HG02623 (cell line): ENCODE measurements around the gene GET4.

Experiments
- ATAC-seq: cut with Tn5 transposase; IDR thresholded peaks from one replicate; pipeline ENCODE4 v1.9.1; 2021; ENCODE audit warnings: moderate library complexity; ENCODE audit not compliant: unreplicated experiment

GET4 gene

DNA sequence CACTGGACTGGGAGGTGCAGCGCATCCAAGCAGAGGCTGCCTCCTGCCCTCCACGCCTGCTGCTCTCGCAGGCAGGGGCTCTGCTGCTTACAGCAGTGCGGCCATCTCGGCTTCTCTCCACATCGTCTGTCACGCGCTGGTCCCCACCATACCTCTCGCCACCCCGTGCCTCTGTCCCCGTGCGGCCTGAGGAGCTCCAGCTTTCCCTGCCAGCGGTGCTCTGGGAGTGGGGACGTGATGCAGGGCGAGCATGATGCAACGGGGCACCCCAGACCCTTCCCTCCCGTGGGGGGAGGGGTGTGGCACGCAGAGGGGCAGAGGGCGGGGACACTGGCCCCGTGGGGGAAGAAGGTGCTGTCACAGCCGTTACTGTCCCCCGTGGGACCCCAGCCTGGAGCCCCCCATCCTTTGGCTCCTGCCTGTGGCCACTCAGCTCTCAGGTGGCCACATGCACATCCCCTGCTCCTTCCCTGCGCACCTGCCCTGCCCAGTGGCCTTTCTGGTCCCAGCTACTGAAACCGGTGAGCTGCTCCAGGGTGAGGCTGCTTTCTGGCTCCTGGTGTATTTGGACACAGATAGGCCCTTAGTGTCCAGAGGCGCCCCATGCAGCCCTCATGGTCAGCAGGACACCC, 9.0 kb downstream of the GET4 start:
- ATAC-seq: no peak

DNA sequence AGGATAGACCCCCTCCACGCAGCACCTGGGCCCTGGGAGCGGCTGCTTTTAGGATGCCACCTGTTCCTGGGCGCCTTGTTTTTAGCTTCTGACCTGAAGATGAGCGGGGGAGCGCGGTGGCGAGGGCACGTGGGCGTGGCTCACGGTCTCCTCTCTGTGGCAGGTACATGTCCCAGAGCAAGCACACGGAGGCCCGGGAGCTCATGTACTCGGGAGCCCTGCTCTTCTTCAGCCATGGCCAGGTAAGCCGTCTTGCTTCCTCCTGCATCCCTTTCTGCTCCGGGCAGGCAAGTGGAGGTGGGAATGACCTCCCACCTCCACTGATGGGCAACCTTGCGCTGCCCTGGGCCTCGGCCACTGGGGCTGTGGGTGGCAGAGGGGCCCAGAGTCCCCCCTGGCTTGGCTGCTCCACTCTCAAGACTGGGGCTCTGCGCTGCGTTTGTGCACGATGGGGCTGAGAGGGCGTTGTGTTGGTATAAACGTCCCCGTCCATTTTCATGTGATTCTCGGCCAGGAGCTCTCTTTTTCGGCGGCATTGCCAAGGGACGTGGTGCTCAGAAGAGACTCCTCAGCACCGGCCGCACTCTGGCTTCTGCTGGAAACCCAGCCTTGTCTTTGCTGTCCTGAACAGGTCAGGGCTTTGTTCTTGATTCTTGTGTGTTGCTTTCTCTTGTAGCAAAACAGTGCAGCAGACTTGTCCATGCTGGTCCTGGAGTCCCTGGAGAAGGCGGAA, 9.7 kb downstream of the GET4 start:
- ATAC-seq: no peak

DNA sequence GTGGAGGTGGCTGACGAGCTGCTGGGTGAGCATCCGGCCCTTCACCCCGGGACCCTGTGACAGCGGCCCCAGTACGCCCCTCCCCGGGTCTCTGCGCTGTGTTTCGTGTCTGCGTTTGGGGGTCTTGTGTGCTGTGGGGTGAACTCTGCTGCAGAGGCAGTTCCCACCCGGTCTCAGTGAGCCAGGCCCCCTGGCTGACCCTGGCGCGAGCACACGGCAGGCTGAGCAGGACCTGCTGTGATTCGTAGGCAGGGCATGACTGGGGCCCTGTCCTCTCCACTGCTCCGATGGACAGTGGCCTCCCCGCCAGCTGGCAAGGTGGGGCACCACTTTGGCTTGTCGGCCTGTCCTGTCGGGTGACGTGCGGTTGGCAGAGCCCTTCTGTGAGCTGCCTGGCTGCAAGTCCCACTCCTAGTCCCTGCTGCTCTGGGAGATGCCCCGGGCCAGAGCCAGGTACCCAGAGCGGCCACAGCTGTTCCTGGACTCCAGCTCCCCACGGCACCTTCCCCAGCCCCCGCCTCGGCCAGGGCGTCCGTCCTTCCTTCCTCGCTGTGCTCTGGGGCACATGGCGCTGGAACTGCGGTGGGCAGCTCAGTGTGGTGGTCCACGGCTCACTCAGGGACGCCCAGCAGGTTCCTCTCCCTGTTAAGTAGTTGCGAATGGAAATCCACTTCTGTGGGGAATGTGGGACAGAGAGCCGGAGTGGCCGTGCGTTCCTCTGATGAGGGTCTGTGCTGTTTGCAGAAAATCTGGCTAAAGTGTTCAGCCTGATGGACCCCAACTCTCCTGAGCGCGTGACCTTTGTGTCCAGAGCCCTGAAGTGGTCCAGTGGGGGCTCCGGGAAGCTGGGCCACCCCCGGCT, 10.5 kb downstream of the GET4 start:
- ATAC-seq: no peak

DNA sequence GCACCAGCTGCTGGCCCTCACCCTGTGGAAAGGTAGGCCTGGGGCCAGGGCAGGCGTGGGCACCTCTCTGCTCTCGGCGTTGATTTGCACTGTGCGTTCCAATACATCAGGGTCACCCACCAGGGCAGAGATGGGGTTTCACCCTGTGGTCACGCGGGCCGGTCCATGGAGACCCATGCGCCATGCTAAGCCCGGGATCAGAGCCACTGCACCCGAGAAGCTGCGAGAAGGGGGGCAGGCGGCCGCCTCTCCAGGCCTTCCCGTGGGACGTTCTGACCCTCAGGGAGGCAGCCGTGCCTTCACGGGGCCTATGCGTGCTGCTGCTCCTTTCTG, 11.1 kb downstream of the GET4 start:
- no peak for ATAC-seq

GRCh38 chr7:888081-889024, 12.0 kb downstream of the GET4 start:
- ATAC-seq: no peak

GRCh38 chr7:889025-889390, 12.7 kb downstream of the GET4 start:
- ATAC-seq: no peak

DNA sequence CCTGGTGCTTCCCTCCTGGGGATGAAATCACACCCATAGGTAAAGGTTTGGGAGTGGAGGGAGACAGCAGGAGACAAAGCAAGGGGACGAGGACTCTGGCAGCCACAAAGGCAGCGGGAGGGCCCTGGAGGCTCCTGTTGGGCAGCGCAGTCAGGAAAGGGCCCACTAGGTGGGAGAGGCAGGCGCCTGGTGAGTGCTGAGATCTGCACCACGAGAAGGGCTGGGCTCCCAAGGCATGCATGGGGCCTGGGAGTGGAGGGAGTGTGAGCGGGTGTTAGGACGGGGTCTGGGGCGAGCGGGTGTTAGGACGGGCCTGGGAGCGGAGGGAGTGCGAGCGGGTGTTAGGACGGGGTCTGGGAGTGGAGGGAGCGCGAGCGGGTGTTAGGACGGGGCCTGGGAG, 13.0 kb downstream of the GET4 start:
- no peak for ATAC-seq

- ATAC-seq: no peak
Observed at GRCh38 chr7:890868-891267, 14.5 kb downstream of the GET4 start.

DNA sequence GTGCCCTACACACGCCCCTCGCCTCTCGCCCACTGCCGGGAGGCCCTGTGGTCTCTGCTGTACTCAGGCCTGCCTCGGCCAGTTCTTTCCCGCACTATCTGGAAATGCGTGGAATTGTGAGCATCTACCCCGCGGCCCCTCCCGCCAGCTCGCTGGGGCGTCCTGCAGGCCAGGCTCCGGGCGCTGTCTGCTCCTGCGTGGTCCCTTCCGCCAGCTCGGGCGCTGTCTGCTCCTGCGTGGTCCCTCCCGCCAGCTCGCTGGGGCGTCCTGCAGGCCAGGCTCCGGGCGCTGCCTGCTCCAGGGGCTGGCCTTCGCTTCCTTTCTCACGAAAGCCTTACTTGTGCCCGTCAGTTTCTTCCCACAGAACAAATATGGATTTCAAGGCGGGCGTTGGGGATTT, 14.9 kb downstream of the GET4 start:
- no peak for ATAC-seq

- ATAC-seq: no peak
Observed at GRCh38 chr7:891805-892204, 15.5 kb downstream of the GET4 start.

DNA sequence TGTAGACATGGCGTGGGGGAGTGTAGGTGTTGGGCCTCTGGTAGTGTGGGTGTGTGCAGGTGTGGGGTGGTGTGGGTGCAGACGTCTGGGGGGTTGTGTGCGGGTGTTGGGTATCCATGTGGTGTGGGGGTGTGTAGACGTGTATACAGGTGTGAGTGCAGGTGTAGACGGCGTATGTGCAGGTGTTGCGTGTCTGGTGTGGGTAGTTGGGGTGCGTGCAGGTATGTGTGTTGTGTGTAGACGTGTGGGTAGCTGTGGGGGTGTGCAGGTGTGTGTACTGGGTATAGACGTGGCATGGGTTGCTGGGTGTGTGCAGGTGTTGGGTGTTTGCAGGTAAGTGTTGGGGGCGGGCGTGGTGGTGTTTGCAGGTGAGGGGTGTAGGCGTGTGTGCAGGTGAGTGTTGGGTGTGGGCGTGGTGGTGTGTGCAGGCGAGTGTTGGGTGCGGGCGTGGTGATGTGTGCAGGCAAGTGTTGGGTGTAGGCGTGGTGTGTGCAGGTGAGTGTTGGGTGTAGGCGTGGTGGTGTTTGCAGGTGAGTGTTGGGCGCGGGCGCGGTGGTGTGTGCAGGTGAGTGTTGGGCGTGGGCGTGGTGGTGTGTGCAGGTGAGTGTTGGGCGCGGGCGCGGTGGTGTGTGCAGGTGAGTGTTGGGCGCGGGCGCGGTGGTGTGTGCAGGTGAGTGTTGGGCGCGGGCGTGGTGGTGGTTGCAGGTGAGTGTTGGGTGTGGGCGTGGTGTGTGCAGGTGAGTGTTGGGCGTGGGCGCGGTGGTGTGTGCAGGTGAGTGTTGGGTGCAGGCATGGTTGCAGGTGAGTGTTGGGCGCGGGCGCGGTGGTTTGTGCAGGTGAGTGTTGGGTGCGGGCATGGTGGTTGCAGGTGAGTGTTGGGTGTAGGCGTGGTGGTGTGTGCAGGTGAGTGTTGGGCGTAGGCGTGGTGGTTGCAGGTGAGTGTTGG, 16.6 kb downstream of the GET4 start:
- ATAC-seq: no peak

DNA sequence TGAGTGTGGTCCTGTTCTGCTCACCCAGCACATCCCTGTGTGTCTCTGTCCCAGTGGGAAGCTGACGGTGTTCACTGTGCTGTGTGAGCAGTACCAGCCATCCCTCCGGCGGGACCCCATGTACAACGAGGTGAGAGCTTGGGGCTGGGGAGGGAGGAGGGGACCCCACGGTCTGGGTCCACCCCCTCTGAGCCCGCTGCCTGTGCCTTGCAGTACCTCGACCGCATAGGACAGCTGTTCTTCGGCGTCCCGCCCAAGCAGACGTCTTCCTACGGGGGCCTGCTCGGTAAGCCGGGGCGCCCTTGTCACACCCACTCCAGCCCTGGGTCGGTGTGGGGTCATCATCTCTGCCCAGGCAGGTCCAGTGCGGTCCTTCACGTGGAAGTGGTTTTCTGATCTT, 17.3 kb downstream of the GET4 start:
- ATAC-seq: no peak

DNA sequence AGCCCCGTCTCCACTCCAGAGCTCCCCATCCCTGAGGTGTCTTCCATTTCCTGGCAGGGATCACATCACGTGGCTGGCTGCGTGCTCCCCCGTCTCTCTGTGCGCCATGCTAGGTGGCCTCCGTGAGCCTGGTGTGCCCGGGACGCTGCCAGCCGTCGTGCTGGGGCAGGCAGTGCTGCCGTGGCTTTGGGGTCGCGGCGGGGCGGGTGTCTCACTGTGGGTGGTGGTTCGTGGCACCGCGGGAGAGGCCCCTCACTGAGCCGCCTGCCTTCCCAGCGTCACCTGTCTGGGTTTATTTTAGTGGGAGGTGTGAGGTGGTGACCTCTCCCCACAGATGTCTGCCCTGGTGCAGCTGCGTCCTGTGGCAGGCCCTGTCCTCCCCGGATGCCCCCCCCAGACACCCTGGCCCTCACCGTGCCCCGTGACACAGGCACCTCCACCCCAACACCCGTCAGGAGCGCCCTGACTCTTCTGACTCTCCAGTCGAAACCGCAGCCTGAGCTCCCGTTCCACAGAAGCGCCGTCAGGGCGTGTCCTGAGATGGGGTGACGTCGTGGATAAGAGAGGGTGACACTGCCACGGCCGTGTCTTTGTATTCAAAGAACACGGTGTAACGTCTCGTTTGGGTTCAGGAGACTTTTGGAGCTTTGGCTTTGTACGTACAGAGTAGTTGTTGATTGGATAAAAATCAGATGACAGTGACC, 18.0 kb downstream of the GET4 start:
- ATAC-seq: no peak

- no peak for ATAC-seq
Observed at GRCh38 chr7:894927-895450, 18.6 kb downstream of the GET4 start.

GRCh38 chr7:895451-896052, 19.2 kb downstream of the GET4 start:
- no peak for ATAC-seq

- no peak for ATAC-seq
Observed at GRCh38 chr7:896346-897075, 20.2 kb downstream of the GET4 start.

DNA sequence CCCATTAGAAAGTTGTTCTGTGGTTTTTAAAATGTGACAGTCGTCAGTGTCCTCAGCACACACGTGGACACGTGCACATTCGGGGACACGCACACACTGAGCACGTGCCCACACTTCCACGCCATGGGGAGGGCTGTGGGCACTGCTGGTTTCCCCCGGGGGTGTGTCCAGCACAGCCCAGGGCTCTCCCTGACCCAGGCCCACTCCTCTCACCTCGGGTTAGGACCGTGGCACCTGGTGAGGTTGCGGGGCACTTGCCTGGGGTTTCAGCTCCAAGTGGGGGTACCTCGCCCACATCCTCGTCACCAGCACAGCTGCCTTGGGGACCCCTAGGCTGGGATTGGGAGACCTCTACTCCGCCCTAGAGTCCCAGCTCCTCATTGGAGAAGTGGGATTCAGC, 20.7 kb downstream of the GET4 start:
- ATAC-seq: no peak

GRCh38 chr7:897771-898376, 21.5 kb downstream of the GET4 start:
- no peak for ATAC-seq
